ENCODE measurements around the gene SLC22A23.

SLC22A23 gene

DNA sequence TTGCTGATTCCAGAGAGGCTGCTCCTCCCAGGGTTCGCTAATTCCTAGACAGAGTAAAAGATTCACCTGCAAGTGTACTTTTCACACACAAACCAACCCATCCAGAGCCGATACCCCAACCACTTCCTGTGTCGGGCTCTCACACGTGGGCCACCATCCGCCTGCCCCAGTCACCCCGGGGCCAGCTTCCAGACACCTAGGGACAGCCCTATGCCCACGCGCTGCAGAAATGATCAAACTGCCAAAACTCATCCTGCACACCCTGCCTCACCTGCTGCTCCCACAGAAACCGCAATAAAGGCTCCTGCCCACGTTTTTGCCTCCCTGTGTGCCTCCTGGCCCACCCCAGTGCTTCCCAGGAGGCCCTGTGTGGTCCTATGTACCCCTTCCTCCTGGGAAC, 138.6 kb downstream of the SLC22A23 start:
- peaks cover 35% of the 10 kb centered on the region for H3K27me3 Mint-ChIP-seq
- H3K4me3 Mint-ChIP-seq: peak overlapping the region; percentile 23 to 56
- no peaks in the 10 kb centered on the region for H3K9me3 Mint-ChIP-seq
- DNase-seq (peak; percentile 42 to 66), ATAC-seq (peak; percentile 97)
- no peak overlapping the region for H3K27ac Mint-ChIP-seq
- H3K4me1 Mint-ChIP-seq: peaks cover 32% of the 10 kb centered on the region

DNA sequence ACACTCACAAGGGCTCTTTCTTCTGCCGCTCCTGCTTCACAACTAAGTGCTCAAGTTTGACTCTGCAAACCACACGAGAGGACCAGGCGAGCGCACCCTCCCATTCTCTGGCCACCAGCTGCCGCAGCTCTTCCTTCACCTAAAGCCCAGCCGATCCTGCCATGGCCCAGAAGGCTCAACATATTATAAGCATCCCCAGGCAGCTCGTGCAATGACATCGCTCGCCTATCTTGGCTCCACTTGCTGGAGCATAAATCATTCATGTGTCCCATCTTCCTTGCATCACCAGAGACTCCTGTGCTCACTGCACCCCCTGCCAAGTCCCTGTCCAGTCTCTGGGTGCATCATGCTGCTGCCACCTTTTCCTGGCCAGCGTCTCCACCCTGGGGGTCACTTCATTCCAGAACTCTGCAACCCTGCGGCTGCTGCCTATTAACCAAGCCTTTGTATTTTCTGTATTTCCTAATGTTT, 139.1 kb downstream of the SLC22A23 start:
- DNase-seq (no peak), ATAC-seq (no peak)
- H3K27me3 Mint-ChIP-seq: peaks cover 38% of the 10 kb centered on the region
- H3K9me3 Mint-ChIP-seq: no peaks in the 10 kb centered on the region
- no peak overlapping the region for H3K4me3 Mint-ChIP-seq
- no peak overlapping the region for H3K27ac Mint-ChIP-seq
- peaks cover 32% of the 10 kb centered on the region for H3K4me1 Mint-ChIP-seq

- no peak overlapping the region for H3K4me3 Mint-ChIP-seq
- H3K27ac Mint-ChIP-seq: no peak overlapping the region
- DNase-seq (no peak), ATAC-seq (no peak)
- peaks cover 32% of the 10 kb centered on the region for H3K4me1 Mint-ChIP-seq
- no peaks in the 10 kb centered on the region for H3K9me3 Mint-ChIP-seq
- peaks cover 41% of the 10 kb centered on the region for H3K27me3 Mint-ChIP-seq
These were observed 140.0 kb downstream of the SLC22A23 start for GRCh38 chr6:3316818-3317217.

GRCh38 chr6:3316331-3316730, 140.5 kb downstream of the SLC22A23 start:
- DNase-seq: no peak
- peaks cover 32% of the 10 kb centered on the region for H3K4me1 Mint-ChIP-seq
- no peak for ATAC-seq
- H3K27me3 Mint-ChIP-seq: peaks cover 41% of the 10 kb centered on the region
- no peaks in the 10 kb centered on the region for H3K9me3 Mint-ChIP-seq
- no peak overlapping the region for H3K27ac Mint-ChIP-seq
- H3K4me3 Mint-ChIP-seq: no peak overlapping the region

GRCh38 chr6:3315841-3316240, 141.0 kb downstream of the SLC22A23 start:
- Mint-ChIP-seq H3K27me3 (peaks cover 45% of the 10 kb centered on the region), H3K27ac (no peak overlapping the region), H3K4me3 (no peak overlapping the region), H3K4me1 (peaks cover 32% of the 10 kb centered on the region), H3K9me3 (no peaks in the 10 kb centered on the region)
- DNase-seq: no peak
- no peak for ATAC-seq

- Mint-ChIP-seq H3K27me3 (peaks cover 43% of the 10 kb centered on the region), H3K9me3 (no peaks in the 10 kb centered on the region), H3K4me1 (peaks cover 26% of the 10 kb centered on the region), H3K4me3 (no peak overlapping the region), H3K27ac (no peak overlapping the region)
- ATAC-seq (no peak), DNase-seq (no peak)
These were observed 142.0 kb downstream of the SLC22A23 start for GRCh38 chr6:3314621-3315467.

GRCh38 chr6:3314176-3314575, 142.7 kb downstream of the SLC22A23 start:
- no peak for ATAC-seq
- DNase-seq: no peak

DNA sequence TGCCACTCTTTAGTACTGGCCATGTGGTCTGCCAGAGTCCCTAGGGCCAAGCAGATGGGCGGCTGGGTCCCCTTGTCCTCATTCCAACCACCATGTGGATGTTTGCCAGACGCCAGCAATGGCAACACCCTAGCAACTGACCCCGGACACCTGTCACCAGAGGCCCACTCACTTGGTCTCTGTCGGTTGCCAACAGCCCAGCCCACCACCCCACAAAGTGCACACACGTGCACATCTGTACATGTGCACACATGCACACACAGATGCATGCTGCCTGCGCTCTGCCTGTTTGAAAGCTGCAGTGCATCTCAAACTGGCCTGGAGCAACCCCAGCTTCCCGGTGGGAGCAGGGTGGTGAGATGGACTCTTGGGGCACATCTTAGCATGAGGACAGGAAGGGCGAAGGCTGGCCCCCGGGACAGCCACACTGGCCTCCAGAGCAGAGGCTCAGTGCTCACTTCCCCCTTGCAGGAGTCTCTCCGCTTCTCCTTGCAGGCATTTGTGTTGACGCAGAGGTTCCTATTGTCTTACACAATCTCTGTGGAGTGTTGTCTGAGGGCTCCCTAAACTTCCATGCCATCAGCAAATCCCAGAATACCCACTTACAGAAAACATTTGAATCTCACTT, 144.1 kb downstream of the SLC22A23 start:
- DNase-seq (no peak), ATAC-seq (no peak)
- peaks cover 31% of the 10 kb centered on the region for H3K27me3 Mint-ChIP-seq
- no peak overlapping the region for H3K27ac Mint-ChIP-seq
- no peak overlapping the region for H3K4me3 Mint-ChIP-seq
- no peaks in the 10 kb centered on the region for H3K9me3 Mint-ChIP-seq
- peaks cover 7% of the 10 kb centered on the region for H3K4me1 Mint-ChIP-seq

More at GRCh38 chr6:3314176-3314575, 142.7 kb downstream of the SLC22A23 start:
- Mint-ChIP-seq H3K27ac (no peak overlapping the region), H3K9me3 (no peaks in the 10 kb centered on the region), H3K4me1 (peaks cover 22% of the 10 kb centered on the region), H3K4me3 (no peak overlapping the region), H3K27me3 (peaks cover 38% of the 10 kb centered on the region)

- ATAC-seq (no peak), DNase-seq (no peak)
- H3K27me3 Mint-ChIP-seq: peaks cover 22% of the 10 kb centered on the region
- H3K9me3 Mint-ChIP-seq: no peaks in the 10 kb centered on the region
- no peak overlapping the region for H3K27ac Mint-ChIP-seq
- H3K4me3 Mint-ChIP-seq: no peak overlapping the region
- H3K4me1 Mint-ChIP-seq: no peaks in the 10 kb centered on the region
These were observed 145.0 kb downstream of the SLC22A23 start for GRCh38 chr6:3311826-3312225.

DNA sequence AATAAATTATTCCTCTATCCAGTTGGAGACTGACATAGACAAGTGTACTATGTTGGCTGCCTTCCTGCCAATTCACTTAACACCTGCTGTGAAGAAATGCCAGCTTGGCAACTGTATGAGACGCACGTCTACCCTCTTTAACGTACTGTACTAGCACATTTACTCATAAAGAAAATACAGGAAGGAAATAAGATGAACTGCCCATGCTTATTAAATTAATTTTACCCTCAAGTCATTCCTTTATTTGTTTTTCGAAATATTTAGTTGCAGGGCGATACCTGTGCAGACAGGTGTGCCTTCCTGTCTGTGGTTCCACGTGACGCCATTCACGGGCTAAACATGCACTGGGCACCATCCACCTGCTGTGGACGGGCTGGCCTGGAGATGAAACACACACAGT, 146.1 kb downstream of the SLC22A23 start:
- H3K4me3 Mint-ChIP-seq: no peak overlapping the region
- ATAC-seq (no peak), DNase-seq (no peak)
- peak overlapping the region in 1 of 2 donors; percentile 28 for H3K27ac Mint-ChIP-seq
- H3K4me1 Mint-ChIP-seq: no peaks in the 10 kb centered on the region
- H3K9me3 Mint-ChIP-seq: peaks cover 0 to 4% of the 10 kb centered on the region in 2 donors
- peaks cover 13% of the 10 kb centered on the region for H3K27me3 Mint-ChIP-seq

DNA sequence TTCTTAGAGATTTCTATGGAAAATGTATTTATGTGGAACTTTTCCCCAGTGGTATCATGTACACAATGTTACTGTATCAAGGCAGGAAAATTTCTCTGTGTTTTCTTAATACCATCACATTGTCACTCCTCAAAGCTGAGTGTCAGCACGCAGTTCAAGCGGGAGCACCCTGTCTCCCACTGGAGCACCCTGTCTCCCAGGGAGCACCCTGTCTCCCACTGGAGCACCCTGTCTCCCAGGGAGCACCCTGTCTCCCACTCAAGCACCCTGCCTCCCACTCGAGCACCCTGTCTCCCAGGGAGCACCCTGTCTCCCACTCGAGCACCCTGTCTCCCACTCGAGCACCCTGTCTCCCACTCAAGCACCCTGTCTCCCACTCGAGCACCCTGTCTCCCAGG, 146.8 kb downstream of the SLC22A23 start:
- Mint-ChIP-seq H3K9me3 (peaks cover 0 to 8% of the 10 kb centered on the region in 2 donors), H3K27me3 (peaks cover 13% of the 10 kb centered on the region), H3K27ac (peak overlapping the region in 1 of 2 donors; percentile 71), H3K4me3 (no peak overlapping the region), H3K4me1 (no peaks in the 10 kb centered on the region)
- ATAC-seq (no peak), DNase-seq (no peak)

DNA sequence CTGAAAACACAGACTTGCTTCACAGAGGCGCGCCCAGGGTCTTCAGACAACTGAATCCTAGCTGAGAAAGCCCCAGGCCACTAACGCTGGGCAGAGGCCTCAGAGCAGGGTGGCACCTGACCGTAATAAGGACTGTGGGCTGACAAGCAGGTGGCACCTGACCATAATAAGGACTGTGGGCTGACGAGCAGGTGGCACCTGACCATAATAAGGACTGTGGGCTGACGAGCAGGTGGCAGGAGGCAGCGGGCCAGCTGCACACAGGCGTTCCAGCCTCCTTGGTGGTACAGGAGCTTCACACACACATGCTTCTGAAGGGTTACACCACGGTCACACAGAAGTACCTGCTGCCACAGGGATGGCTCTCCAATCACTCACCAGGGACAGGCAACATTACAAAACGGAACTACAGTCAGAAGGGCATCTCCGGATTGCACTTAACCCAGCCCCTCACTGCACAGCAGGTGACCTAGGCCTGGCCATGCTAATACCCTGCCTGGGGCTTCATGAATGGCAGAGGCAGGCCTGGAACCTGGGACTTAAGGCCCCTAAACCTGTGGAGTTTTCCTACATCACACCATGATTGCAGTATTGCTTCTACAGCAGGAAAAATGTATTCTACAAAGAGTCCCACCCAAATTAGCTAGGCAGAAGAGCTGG, 147.3 kb downstream of the SLC22A23 start:
- DNase-seq: no peak
- no peaks in the 10 kb centered on the region for H3K4me1 Mint-ChIP-seq
- H3K27me3 Mint-ChIP-seq: peaks cover 13% of the 10 kb centered on the region
- H3K9me3 Mint-ChIP-seq: peaks cover 0 to 8% of the 10 kb centered on the region in 2 donors
- no peak overlapping the region for H3K4me3 Mint-ChIP-seq
- ATAC-seq: no peak
- no peak overlapping the region for H3K27ac Mint-ChIP-seq

GRCh38 chr6:3308106-3308505, 148.7 kb downstream of the SLC22A23 start:
- Mint-ChIP-seq H3K4me1 (no peaks in the 10 kb centered on the region), H3K4me3 (no peak overlapping the region), H3K9me3 (peaks cover 0 to 8% of the 10 kb centered on the region in 2 donors), H3K27ac (no peak overlapping the region), H3K27me3 (peaks cover 13% of the 10 kb centered on the region)
- DNase-seq: no peak
- ATAC-seq: no peak

DNA sequence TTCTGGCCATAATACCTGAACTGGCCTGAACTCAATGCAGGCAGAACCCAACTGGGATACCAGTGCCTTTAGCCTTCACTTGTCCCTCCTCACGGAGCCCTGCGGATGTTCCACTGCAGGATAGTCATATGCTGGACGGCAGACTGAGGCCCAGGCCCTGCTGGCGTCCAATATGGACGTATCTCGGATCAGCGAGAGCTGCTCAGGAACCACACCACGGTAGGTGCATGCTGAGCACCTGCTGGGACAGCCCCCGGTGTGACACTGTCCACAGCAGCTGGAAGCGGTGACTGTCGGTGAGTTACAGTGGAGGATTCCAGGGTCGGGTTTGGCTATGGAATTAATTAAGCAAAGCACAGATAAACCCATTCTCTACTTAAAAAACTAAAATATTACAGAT, 149.4 kb downstream of the SLC22A23 start:
- peaks cover 7% of the 10 kb centered on the region for H3K27me3 Mint-ChIP-seq
- ATAC-seq (no peak), DNase-seq (no peak)
- no peaks in the 10 kb centered on the region for H3K4me1 Mint-ChIP-seq
- peaks cover 0 to 8% of the 10 kb centered on the region in 2 donors for H3K9me3 Mint-ChIP-seq
- H3K27ac Mint-ChIP-seq: no peak overlapping the region
- H3K4me3 Mint-ChIP-seq: no peak overlapping the region

GRCh38 chr6:3306848-3307247, 150.0 kb downstream of the SLC22A23 start:
- H3K27ac Mint-ChIP-seq: peak overlapping the region in 1 of 2 donors; percentile 72
- ATAC-seq (no peak), DNase-seq (no peak)
- no peak overlapping the region for H3K4me3 Mint-ChIP-seq
- no peaks in the 10 kb centered on the region for H3K4me1 Mint-ChIP-seq
- H3K9me3 Mint-ChIP-seq: peaks cover 0 to 8% of the 10 kb centered on the region in 2 donors
- H3K27me3 Mint-ChIP-seq: peaks cover 7% of the 10 kb centered on the region

GRCh38 chr6:3305831-3306230, 151.0 kb downstream of the SLC22A23 start:
- no peak overlapping the region for H3K4me3 Mint-ChIP-seq
- peaks cover 3% of the 10 kb centered on the region for H3K27me3 Mint-ChIP-seq
- DNase-seq (no peak), ATAC-seq (no peak)
- H3K4me1 Mint-ChIP-seq: no peaks in the 10 kb centered on the region
- H3K9me3 Mint-ChIP-seq: peaks cover 0 to 8% of the 10 kb centered on the region in 2 donors
- peak overlapping the region in 1 of 2 donors; percentile 51 for H3K27ac Mint-ChIP-seq
